NK-92 (cell line): ENCODE data around the gene CLNK.
"Not testable (repeated sequence)": the region's sequence is repeated elsewhere in the genome, so short reads cannot be mapped to it uniquely, and the experiment has no call there.

Source experiments
- DNase-seq: peaks from one replicate; lab custom pipeline; 2025; ENCODE audit not compliant: unreplicated experiment; lab: John Stamatoyannopoulos, UW

CLNK gene

DNA sequence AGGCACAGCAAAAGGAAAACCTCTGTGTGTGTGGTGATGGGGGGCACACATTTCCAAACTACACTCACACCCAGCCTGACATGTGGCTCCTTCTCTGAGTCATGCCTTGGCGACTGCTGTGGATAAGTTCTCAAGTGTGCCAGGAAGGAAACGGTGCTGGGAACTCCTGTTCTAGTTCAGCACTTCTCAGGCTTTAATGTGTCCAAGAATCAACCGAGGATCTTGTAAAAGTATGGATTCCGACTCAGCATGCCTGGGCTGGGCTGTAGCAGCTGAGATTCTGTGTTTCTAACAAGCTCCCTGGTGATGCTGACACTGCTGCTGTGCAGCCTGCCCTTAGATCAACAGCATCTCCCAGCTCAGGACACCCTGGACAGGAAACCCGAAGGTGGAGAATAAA is 20.2 kb downstream of the CLNK start:
- no peak for DNase-seq

DNA sequence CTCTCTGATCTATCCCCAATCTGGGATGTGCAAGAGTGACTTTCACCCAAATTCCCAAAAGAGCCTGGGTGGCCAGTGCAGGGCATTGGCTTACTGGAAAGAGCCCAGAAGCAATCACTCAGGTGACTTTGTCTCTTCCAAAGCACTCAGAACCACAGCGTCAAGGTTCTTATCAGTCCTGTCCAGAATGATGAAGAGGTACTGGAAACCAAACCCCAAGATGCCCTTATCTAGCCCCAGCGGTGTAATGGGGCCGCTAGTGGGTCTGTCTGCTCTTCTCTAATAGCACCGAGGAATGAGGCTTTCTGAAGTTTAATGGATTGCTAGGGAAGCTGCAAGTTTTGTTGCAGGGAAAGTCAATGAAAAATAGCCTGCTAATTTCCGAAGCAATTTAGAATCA is 21.6 kb downstream of the CLNK start:
- DNase-seq, result no peak

DNA sequence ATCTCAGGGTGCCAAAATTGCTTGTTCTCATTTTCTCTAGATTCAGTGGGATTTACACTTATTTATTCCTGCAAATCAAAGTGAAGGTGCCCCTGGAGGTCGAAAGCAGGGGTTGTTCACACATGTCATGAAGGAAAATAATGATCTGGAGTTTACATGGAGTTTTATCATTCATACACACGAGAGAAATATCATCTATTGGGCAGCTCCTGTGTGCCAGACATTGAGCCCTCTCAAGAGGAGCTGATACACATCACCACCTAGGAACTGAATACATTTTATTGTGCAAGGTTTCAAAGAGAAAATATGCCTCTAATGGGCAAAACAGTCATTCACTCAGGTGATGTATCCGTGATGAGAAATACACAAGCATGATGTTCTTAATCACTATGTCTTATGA is 23.5 kb downstream of the CLNK start:
- DNase-seq, result no peak

DNA sequence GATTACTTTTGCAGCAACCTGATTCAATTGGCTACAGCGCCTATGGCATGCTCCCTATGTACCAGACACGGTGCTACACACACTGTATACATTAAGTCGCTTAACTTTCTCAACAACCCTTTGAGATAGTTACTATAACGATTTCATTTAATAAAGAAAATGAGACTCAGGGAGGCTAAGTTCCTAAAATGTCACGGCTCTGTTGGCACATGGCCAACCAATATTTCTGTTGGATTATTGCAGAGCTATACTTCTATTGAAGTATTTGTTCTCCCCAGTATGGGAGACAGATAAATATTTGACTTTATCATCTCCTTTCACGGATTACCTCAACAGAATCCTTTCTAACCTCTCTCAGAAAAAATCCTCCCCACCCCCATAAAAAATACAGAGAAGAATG is 25.3 kb downstream of the CLNK start:
- no peak for DNase-seq

DNA sequence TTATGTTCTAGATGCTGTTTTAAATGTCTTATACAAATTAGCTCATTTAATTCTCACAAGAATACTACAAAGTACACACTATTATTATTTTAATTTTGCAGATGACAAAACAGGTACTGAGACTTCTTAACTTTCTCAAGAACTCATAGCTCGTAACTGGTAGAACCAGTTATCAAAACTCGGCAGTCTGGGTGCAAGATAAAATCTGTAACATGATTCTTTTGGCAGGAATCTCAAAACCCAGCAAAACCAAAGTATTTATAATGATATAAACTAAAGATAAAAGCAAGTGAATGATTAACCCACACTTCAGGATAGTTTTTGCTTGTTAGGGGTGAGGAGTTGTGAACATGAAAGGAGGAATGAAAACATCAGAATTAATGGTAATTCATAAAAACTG is 27.6 kb downstream of the CLNK start:
- DNase-seq, result no peak

DNA sequence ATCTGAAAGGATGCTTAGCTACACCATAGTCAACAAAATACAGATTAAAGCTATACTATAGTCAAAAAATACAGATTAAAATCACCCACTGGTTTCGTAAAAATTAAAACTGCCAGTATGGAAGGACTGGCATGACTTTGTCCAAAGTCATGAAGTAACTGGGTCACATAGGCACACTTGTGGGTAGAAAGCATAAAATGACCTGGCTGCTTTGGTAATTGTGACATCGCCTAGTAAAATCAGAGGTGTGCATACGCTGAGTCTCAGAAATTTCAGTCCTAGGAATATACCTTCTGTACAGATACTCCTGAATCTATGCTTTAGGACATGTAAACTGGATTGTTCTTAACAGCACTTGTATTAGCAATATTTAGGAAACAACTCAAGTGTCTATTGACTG is 28.1 kb downstream of the CLNK start:
- no peak for DNase-seq

DNA sequence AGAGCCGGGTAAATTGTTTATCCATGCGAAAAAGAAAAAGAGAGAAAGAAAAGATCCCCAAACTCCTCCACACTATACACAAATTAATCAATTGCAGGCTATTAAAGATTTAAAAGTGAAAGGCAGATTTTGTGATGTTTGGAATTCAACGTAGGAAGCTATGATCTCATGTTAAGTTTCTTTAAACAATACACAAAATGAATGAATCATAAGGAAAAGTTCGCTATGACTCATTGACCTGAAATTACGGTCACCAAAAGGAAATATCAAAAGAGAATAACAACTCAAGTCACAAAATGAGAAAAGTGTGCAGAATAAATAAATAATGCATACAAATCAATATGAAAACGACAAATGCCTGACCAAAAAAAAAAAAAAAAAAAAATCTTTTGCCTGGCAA is 28.6 kb downstream of the CLNK start:
- DNase-seq, result no peak

DNA sequence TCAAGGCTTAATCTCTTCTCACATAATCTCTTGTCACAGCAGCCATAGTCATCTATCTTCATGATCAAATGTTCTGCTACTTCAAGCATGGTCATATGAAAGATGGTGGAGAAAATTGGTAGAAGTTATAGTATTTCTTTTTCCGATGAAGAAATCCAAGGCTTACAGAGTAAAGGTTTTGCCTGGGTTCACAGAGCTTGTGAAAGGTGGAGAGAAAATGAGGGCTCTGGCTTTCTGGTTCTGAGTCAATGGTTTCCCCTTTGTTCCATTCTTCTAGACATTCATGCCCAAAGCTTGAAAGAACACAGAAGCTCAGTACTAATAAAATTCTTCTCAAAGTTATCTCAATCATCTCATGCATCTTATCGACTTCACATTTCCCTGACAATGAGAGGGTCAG is 36.1 kb downstream of the CLNK start:
- no peak for DNase-seq

DNA sequence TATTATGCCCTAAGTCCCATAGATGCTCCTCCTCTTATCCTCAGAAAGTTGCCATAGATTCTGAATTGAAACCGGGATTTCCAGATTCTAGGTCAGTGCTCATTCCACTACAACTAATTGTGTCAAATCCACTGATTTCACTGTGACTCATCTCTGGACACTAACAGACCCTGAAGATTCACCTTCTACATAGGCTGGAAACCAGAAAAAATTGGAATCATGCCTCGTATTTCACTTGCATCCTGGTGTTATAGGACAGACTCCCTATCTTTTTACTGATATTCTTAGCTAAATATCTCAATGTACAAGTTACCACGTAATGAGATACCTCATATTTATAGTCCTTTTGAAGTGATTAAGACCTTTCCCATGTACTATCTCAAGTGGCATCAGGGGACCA is 36.7 kb downstream of the CLNK start:
- DNase-seq, result no peak

DNA sequence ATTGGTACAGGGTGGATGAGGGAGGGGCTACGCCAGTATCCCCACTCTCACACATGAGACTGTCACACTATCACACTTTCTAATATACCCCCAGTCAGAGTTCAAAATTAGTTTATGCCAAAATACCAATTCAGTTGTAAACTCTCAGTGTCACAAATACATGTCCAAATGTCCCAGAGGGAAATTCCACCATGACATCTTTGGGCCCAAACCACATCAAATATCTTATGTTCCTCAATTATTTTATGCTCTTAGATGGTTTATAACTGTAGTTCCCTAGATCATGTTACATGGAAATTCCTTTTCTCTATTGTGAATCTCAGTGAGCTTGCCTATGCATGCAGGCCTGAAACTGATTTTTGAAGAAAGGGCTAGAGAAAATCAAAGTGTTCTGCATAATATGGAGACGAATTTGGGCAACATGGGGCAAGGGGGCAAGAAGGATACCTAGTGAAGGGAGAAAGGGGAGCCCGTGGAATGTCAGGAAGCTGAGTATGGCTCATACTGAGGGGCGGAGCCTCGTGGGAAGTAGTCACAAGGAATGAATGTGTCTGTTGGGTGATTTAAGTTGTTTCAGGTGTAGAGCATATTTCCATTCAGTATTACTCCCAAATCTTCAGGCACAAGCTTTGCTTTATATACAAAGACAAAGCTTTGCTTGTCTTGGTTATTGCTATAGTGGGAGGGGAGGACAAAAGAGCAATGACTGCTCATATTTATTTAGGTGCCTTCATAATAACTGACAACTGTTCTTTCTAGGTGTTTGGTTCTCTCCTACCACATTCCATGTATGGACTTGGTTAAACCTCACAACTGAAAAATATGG is 40.8 kb downstream of the CLNK start:
- DNase-seq, result no peak

DNA sequence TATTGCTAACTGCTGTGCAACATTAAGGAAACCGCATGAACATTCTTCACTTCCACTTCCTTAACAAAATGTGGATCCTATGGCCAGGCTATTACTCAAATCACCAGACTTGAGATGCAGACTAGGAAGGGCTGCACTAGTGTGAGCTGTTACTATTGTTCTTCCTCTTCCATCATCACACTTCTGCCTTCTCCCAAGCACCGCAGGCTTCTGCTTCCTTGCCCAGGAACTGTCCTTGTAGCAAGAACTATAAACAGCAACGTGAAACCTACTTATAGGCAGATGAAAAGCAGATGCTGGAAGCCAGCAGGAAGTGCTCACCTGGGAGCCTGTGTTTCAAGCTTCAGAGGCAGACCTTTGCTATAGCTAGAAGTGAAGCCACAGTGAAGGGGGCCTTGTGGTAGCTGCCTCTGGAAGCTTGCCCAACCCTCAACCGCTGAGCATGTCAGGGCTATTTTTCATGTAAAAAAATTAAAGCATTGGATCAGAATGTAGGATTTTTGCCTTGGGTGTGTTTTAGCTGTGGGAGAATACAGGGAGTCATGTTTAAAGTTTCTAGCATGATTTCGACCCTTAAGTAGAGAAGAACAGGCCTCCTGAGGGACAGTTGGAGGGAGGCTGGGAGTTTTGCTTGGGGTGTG is 43.9 kb downstream of the CLNK start:
- DNase-seq, result no peak

DNA sequence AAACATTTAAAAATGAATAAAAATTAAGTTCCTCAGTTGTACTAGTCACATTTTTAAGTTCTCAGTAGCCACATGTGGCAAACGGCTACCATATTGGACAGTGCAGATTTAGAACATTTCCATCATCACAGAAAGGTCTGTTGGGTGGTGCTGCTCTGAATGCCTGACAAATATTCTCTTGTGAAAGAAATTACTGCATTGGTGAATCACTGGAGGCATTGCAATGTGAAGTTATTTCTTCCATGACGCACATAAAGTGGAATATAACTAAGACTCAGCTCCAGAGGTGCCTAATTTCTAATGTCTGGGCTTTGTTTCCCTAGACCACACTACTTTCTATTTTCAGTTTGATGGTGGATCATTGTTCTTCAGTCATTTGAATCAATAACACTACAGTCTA is 44.9 kb downstream of the CLNK start:
- DNase-seq, result no peak

DNA sequence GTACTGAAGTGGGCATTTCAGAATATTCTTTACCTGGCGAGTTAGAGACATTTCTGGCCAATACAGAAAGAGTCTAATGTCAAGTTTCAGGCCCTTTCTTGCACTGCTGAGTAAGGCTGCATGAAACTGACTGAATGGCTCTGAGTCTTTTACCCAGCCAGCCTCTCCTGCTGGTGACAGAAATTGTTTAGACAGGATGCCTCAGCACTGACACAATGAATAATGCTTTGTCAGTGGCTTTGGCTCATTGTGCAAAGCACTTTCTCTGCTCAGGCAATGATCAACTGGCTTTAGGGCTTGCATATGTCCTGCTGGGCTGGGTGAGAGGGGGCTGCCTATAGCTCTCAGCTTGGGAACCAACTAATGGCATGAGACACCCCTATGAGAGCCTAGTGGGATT is 45.5 kb downstream of the CLNK start:
- no peak for DNase-seq

DNA sequence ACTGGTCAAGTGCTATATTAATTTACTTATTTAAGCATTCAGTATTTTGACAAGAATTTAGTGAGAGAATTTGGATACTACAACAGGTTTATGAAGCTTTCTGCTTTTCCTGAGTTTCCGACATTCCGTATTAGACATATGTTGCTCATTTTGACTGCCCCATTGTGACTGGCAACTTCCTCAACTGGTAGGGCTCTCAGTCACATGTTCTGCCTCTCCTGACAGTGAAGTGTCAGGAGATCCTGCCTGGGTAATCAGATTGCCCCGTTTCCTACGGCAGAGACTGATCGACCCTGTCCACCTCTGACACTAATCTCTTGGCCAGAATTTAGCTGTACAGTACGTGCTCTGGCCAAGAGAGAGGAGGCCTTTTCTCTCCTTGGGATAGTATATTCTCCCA is 49.5 kb downstream of the CLNK start:
- DNase-seq, result no peak

DNA sequence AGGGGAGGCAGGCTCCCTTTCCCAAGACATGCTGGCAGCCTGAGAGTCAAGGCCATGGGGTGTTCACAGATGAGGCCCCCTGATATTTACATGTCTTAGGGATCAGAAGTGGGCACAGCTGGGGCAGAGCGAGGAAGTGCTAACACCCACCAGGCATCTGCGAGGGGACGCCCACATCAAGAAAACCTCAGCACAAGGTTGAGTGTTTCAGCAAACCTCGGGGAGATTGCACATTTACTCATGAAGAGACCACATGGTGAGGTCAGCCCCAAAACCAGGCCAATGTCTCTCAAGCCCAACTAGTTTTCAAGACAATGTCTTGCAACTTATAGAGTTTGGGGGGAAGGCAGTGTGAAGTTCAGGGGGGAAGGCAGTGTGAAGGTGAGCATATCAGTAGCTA is 55.2 kb downstream of the CLNK start:
- no peak for DNase-seq

DNA sequence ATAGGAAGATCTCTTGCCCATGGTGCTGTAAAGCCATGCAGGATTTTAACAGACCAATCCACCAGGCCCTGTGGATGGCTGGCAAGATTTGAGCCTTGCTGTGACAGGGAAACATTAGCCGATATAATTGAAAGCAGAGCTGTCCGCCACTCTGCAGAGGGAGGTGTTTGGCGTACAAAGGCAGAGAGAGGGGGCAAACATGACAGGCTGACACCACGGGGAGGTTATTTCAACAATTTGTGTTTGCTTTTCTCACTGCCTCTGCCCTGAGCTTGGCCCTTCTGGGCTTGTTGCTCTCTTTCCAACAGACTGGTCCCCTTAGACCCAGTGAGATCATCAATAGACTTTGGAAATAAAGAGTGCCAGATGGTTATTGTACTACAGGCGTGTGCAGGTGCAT is 59.4 kb downstream of the CLNK start:
- no peak for DNase-seq

DNA sequence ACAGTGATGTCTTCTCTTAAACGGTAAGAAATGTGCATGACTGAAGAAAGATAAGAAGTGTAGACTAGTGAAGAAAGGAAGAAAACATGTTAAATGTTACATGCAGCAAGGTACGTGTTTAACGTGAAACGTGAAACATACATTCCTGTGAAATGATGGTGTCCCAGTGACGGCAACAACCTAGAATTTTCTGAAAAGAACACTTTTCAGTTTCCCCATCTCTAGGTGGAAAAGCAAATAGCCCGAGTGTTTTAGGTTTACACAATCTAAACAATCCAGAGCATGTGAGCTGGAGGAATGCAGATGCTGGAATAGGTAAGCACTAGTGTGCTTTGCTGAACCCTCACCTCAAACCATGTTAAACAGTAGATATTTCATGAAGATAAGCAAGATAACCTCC is 60.7 kb downstream of the CLNK start:
- no peak for DNase-seq

DNA sequence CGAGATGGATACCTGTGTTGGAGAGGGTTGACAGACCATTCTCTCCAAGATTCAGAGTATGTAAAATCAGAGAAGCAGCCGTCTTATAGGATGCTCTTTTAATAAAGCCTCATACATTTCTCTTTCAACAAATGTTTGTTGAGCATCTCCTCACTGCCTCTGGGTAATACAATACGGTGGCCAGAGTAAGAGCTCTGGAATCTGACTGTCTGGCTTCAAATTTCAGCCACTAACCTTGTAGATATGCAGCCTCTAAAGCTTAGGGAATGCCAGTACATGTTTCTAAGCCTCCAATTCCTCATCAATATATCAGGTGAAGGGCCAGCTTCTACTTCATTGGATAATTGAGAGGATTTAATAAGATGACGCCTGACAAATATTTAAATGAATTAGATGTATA is 61.3 kb downstream of the CLNK start:
- no peak for DNase-seq

DNA sequence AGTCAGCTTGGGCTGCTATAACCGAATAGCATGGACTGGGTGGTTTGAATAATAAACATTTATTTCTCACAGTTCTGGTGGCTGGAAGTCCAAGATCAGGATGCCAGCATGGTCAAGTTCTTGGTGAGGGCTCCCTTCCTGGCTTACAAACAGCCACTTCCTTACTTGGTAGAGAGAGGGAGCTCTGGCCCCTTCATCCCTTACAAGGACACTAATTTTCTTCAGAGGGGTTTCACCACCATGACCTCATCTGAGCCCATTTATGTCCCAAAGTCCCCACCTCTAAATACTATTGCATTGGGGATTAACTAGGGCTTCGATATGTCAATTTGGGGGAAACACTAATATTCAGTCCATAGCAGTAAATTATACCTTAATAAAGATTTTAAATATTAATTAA is 61.8 kb downstream of the CLNK start:
- no peak for DNase-seq

DNA sequence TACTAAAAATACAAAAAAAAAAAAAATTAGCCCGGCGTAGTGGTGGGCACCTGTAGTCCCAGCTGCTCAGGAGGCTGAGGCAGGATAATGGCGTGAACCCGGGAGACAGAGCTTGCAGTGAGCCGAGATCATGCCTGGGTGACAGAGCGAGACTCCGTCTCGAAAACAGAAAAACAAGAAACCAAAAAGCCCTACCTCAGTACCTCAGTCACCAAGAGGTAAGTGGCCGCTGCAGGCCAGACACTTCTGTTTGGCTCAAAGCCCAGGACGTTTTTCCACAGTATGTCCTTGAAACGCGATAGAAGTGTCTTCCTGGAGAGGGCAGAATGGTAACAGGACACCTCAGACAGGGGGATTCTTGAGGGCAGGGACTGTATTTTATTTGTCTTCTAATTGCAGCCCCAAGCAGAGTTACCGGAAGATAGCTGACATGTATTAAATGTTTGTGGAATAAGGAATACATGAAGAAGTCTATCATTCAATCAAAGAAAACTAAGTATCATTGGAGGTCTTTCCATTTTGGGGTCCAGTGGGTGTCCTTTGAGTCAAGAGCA is 63.6 kb downstream of the CLNK start:
- no peak for DNase-seq

DNA sequence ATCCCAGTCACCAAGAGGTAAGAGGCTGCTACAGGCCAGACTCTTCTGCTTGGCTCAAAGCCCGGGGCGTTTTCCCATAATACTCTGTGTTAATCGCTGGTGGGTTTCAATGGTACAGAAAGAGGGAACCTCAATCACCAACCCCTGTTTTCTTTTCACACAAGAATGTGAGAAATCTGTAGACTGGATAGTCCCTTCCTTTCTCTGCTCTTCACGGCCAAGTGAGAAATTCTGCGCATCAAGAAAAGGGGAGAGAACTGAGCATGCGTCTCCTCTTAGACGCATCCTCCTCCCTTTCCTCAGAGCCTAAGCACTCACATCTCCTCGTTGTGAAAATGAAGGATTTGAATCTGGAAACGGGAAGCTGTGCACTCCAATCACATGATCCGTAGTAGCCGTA is 64.7 kb downstream of the CLNK start:
- DNase-seq, result no peak

DNA sequence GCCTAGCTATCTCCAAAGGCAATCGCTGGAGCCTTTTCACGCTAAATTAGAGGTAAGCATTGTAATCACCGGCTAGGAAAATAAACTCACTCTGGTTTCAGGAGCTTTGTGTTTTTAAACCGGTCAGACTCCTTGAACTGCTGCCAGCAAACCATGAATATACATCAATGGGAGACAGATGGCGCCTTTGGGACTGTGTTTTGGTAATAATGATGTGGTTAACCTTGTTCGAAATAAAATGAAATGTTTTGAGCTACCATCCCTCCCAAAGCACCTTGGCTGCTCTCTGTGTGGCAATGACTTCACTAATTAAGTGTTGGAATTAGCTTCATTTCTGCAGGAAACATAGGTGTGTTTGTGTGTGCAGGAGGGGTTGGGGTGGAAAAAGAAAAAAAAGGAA is 65.3 kb downstream of the CLNK start:
- DNase-seq, result no peak

DNA sequence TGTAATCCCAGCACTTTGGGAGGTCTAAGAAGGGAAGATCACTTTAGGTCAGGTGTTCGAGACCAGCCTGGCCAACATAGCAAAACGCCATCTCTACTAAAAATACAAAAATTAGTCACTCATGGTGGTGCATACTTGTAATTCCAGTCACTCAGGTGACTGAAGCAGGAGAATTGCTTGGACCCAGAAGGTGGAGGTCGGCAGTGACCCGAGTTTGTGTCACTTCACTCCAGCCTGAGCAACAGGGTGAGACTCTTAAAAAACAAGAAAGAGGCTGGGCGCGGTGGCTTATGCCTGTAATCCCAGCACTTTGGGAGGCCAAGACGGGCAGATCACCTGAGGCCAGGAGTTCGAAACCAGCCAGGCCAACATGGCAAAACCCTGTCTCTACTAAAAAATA is 69.6 kb downstream of the CLNK start:
- DNase-seq, result not testable (repeated sequence)
